IMR-90 (cell line): Measurements from ENCODE around the gene DSCAM. TPM values are rescaled to one million over a fixed set of nuclear protein-coding genes. Genes with fewer than 3 reads are reported as not detected.

Experiments
- ATAC-seq: fragments of 200-7000 bp; cut with Tn5 transposase; 2 replicates; pipeline ENCODE4 v1.9.1; 2020; ENCODE audit warnings: low read depth, mild to moderate bottlenecking, moderate library complexity
- BruUV-seq: library from RNA; stranded (reverse); fragments of 400-500 nt; replicated peaks from 2 replicates; lab custom pipeline; 2021; lab: Mats Ljungman, UMichigan
- CTCF ChIA-PET: fragments of 300-600 bp; formaldehyde crosslinking; extraction: SDS; loops from one replicate; lab custom pipeline; 2021; ENCODE audit warnings: antibody characterized with exemption; lab: Yijun Ruan, JAX
- POLR2A ChIA-PET: fragments of 300-600 bp; sonication (Branson Sonifier 250); formaldehyde crosslinking; loops from one replicate; lab custom pipeline; 2022; ENCODE audit warnings: antibody characterized with exemption; ENCODE audit not compliant: unreplicated experiment; lab: Charles Lee
- DNase-seq: peaks from one replicate; pipeline ENCODE4 v3.0.0; 2013
- H2AFZ ChIP-seq: replicated peaks from 2 replicates; pipeline ENCODE3; 2013; ENCODE audit warnings: low read length, mild to moderate bottlenecking; ENCODE audit not compliant: poor library complexity
- H2AK5ac ChIP-seq: 2 replicates; pipeline ENCODE4 v1.6.1; 2013; ENCODE audit warnings: low read depth, low read length, inconsistent platforms
- H2AK9ac ChIP-seq: replicated peaks from 2 replicates; pipeline ENCODE3; 2013; ENCODE audit warnings: mild to moderate bottlenecking, low read depth, low read length, moderate library complexity; ENCODE audit not compliant: poor library complexity
- H2BK120ac ChIP-seq: 2 replicates; pipeline ENCODE4 v1.6.1; 2013; ENCODE audit warnings: low read depth, low read length, inconsistent platforms
- H2BK15ac ChIP-seq: 3 replicates; pipeline ENCODE4 v1.6.1; 2013; ENCODE audit warnings: low read depth, low read length, inconsistent platforms
- H2BK20ac ChIP-seq: 2 replicates; pipeline ENCODE4 v1.6.1; 2013; ENCODE audit warnings: low read depth, mild to moderate bottlenecking, inconsistent platforms, low read length, moderate library complexity
- H2BK5ac ChIP-seq: 2 replicates; pipeline ENCODE4 v1.6.1; 2013; ENCODE audit warnings: mild to moderate bottlenecking, low read depth, low read length, inconsistent platforms; ENCODE audit not compliant: poor library complexity, severe bottlenecking
- H3K14ac ChIP-seq: replicated peaks from 2 replicates; pipeline ENCODE4 v1.6.1; 2013; ENCODE audit warnings: low read depth, low read length, inconsistent platforms
- H3K18ac ChIP-seq: 2 replicates; pipeline ENCODE4 v1.6.1; 2013; ENCODE audit warnings: low read depth, low read length, control low read depth
- H3K23ac ChIP-seq: 2 replicates; pipeline ENCODE4 v1.6.1; 2013; ENCODE audit warnings: low read depth, low read length, inconsistent platforms
- H3K27ac ChIP-seq: 2 replicates; pipeline ENCODE4 v1.5.1; 2013; ENCODE audit warnings: mild to moderate bottlenecking, control low read depth, low read length; ENCODE audit not compliant: insufficient read depth
- H3K27me3 ChIP-seq: 2 replicates; pipeline ENCODE4 v1.6.1; 2013; ENCODE audit warnings: low read length; ENCODE audit not compliant: control insufficient read depth, insufficient read depth
- H3K36me3 ChIP-seq: 2 replicates; pipeline ENCODE4 v1.6.1; 2013; ENCODE audit warnings: low read length, mixed read lengths; ENCODE audit not compliant: control insufficient read depth, insufficient read depth
- H3K4ac ChIP-seq: 2 replicates; pipeline ENCODE4 v1.6.1; 2013; ENCODE audit warnings: low read depth, low read length, inconsistent platforms
- H3K4me1 ChIP-seq: 2 replicates; pipeline ENCODE4 v1.6.1; 2013; ENCODE audit warnings: low read length, mixed read lengths; ENCODE audit not compliant: control insufficient read depth, insufficient read depth
- H3K4me2 ChIP-seq: 2 replicates; pipeline ENCODE4 v1.6.1; 2013; ENCODE audit warnings: low read depth, mild to moderate bottlenecking, control low read depth, low read length, moderate library complexity
- H3K4me3 ChIP-seq: 2 replicates; pipeline ENCODE4 v1.5.1; 2013; ENCODE audit warnings: low read depth, mild to moderate bottlenecking, control low read depth, low read length, moderate library complexity; ENCODE audit not compliant: insufficient read depth
- H3K56ac ChIP-seq: 2 replicates; pipeline ENCODE4 v1.6.1; 2013; ENCODE audit warnings: low read length, inconsistent platforms; ENCODE audit not compliant: insufficient read depth; ENCODE audit errors: extremely low read depth
- H3K79me1 ChIP-seq, 2 experiments: 2 replicates each; pipeline ENCODE4 v1.6.1; 2013; ENCODE audit warnings: low read length in 2 of 2, inconsistent platforms in 1 of 2, low read depth in 1 of 2
- H3K9ac ChIP-seq: 2 replicates; pipeline ENCODE4 v1.6.1; 2013; ENCODE audit warnings: low read depth, low read length, control low read depth
- H3K9me1 ChIP-seq: 2 replicates; pipeline ENCODE4 v1.6.1; 2013; ENCODE audit warnings: low read length, inconsistent platforms; ENCODE audit not compliant: insufficient read depth
- H3K9me3 ChIP-seq: 2 replicates; pipeline ENCODE4 v1.6.1; 2013; ENCODE audit warnings: low read length; ENCODE audit not compliant: control insufficient read depth, insufficient read depth
- H4K20me1 ChIP-seq: 2 replicates; pipeline ENCODE4 v1.6.1; 2013; ENCODE audit warnings: low read length, inconsistent platforms; ENCODE audit not compliant: insufficient read depth
- H4K5ac ChIP-seq: 2 replicates; pipeline ENCODE4 v1.6.1; 2013; ENCODE audit warnings: mild to moderate bottlenecking, low read depth, low read length, control low read depth
- H4K8ac ChIP-seq, 2 experiments: 2 replicates each; pipeline ENCODE4 v1.6.1; 2013; ENCODE audit warnings: low read depth in 2 of 2, low read length in 2 of 2, control low read depth in 1 of 2, inconsistent platforms in 1 of 2
- H4K91ac ChIP-seq: 2 replicates; pipeline ENCODE4 v1.6.1; 2013; ENCODE audit warnings: low read depth, low read length, inconsistent platforms; ENCODE audit not compliant: insufficient read depth
- BHLHE40 ChIP-seq: fragments of 150-350 bp; IDR thresholded peaks from 2 replicates; pipeline ENCODE4 v1.6.1; 2016; ENCODE audit warnings: mild to moderate bottlenecking, low read depth, low read length
- POLR2A ChIP-seq: IDR thresholded peaks from 2 replicates; pipeline ENCODE4 v1.6.1; 2012; ENCODE audit warnings: mild to moderate bottlenecking, low read depth, low read length
- RCOR1 ChIP-seq: IDR thresholded peaks from 2 replicates; pipeline ENCODE4 v1.6.1; 2012; ENCODE audit warnings: mild to moderate bottlenecking, low read length, improper control_type of control experiment; ENCODE audit not compliant: insufficient replicate concordance
- WGBS, 2 experiments: methylation state at CpG; one replicate each; pipeline versions ENCODE4 v1.1.5 to v1.1.7; 2013; ENCODE audit warnings: missing lambda C conversion rate in 2 of 2; ENCODE audit not compliant: insufficient read length in 1 of 2; ENCODE audit errors: extremely low coverage in 2 of 2; 5-methylcytosine and 5-hydroxymethylcytosine counted together
- dilution Hi-C: fragments of 300-500 bp; cut with HindIII; formaldehyde crosslinking; loops from one replicate; pipeline ENCODE4 v1.14.3; 2018; ENCODE audit warnings: low sequenced_read_pairs; ENCODE audit not compliant: unreplicated experiment
- in situ Hi-C: fragments of 300-500 bp; cut with MboI; formaldehyde crosslinking; loops from 3 replicates; pipeline ENCODE4 v1.14.3; 2019; ENCODE audit warnings: low sequenced_read_pairs, inconsistent platforms, mixed read lengths
- intact Hi-C: fragments of 100-400 bp; cut with micrococcal nuclease; formaldehyde crosslinking; loops from 2 replicates; pipeline ENCODE4 v1.10.0; 2022
- polyA plus RNA-seq, 3 experiments: library from polyadenylated mRNA; depleted of rRNA; stranded (reverse); fragments of >200 nt; gene quantifications; 2 replicates each; pipeline ENCODE4 v1.2.3, GENCODE V29; 2012; ENCODE audit warnings: low replicate concordance in 1 of 3
- total RNA-seq: library from RNA; depleted of rRNA; stranded (reverse); fragments of >200 nt; gene quantifications from 2 replicates; pipeline ENCODE4 v1.2.3, GENCODE V29; 2012

The DSCAM gene
- total and polyA plus RNA-seq, 2 of the 4 experiments (the other 2 are of a cell fraction): under 0.01 to 0.02 TPM

DNA sequence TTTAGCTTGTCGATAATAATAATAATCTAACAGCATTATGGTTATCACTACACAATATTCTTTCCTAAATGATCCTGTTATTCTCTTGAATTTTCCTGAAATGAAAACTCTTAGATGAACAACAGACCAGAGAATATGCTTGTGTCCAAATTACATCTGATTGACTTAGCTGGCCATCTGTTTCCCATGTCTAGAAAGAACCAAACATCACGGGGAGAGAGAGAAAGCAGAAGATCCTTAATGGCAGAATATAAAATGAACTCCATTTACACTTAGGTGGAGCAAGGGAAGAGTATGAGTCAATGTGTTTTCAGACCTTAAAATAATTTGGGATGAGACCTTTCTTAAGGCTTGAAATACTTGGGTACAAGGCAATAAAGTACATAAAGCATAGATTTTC lies 162.2 kb downstream of the DSCAM start:
- no peak overlapping the region for H3K14ac ChIP-seq
- dilution Hi-C loops (no loop called here), in situ Hi-C loops (no loop called here), intact Hi-C loops (no loop called here)
- no peak overlapping the region for H3K4ac ChIP-seq
- H2AFZ ChIP-seq: no peak overlapping the region
- H4K5ac ChIP-seq: no peak overlapping the region
- H3K36me3 ChIP-seq: no peaks in the 10 kb centered on the region
- H3K4me3 ChIP-seq: no peak overlapping the region
- H4K8ac ChIP-seq: no peak overlapping the region
- no peak overlapping the region for H3K27ac ChIP-seq
- H3K23ac ChIP-seq: no peak overlapping the region
- H4K91ac ChIP-seq: no peak overlapping the region
- TF ChIP-seq RCOR1: no peak
- TF ChIP-seq POLR2A: no peak
- no peak for TF ChIP-seq BHLHE40
- H3K18ac ChIP-seq: no peak overlapping the region
- no peaks in the 10 kb centered on the region for H3K27me3 ChIP-seq
- ChIA-PET POLR2A (no interaction called here), CTCF (no interaction called here)
- H3K4me1 ChIP-seq: no peaks in the 10 kb centered on the region
- DNase-seq: no peak
- no peaks in the 10 kb centered on the region for H4K20me1 ChIP-seq
- no peaks in the 10 kb centered on the region for H3K9me1 ChIP-seq
- no peak overlapping the region for H2BK15ac ChIP-seq
- no peak overlapping the region for H3K9ac ChIP-seq
- no peak overlapping the region for H2BK120ac ChIP-seq
- no CpG with 5 or more reads among the region's 2 CpGs for WGBS, 2 experiments
- H3K9me3 ChIP-seq: peaks cover 25% of the 10 kb centered on the region
- H2BK5ac ChIP-seq: no peak overlapping the region
- H3K4me2 ChIP-seq: no peak overlapping the region
- no TSS peak for BruUV-seq
- H2AK5ac ChIP-seq: no peak overlapping the region
- no peak overlapping the region for H2BK20ac ChIP-seq
- H2AK9ac ChIP-seq: no peak overlapping the region
- H3K79me1 ChIP-seq: no peaks in the 10 kb centered on the region
- no peak overlapping the region for H3K56ac ChIP-seq
- no peak for ATAC-seq
